GM12801 (cell line): Measurements from ENCODE around the gene ZMPSTE24.

ENCODE experiments used
- CTCF ChIP-seq: IDR thresholded peaks from one replicate; pipeline ENCODE4 v1.5.1; 2011; ENCODE audit warnings: control low read depth; ENCODE audit not compliant: insufficient read length; ENCODE audit errors: extremely low read depth

Gene ZMPSTE24

GRCh38 chr1:40300249-40300567 lies 42.2 kb downstream of the ZMPSTE24 start:
- no peak for TF ChIP-seq CTCF

GRCh38 chr1:40300651-40301050 lies 42.6 kb downstream of the ZMPSTE24 start:
- no peak for TF ChIP-seq CTCF

GRCh38 chr1:40301066-40301465 lies 43.0 kb downstream of the ZMPSTE24 start:
- no peak for TF ChIP-seq CTCF

GRCh38 chr1:40301541-40302299 lies 43.7 kb downstream of the ZMPSTE24 start:
- no peak for TF ChIP-seq CTCF

- no peak for TF ChIP-seq CTCF
Measured at GRCh38 chr1:40302475-40302874, 44.4 kb downstream of the ZMPSTE24 start.

GRCh38 chr1:40303051-40303771 lies 45.2 kb downstream of the ZMPSTE24 start:
- TF ChIP-seq CTCF = no peak

- no peak for TF ChIP-seq CTCF
Measured at GRCh38 chr1:40303790-40304189, 45.8 kb downstream of the ZMPSTE24 start.
